Right cardiac atrium (tissue), 5 donors: ENCODE data around the gene OVCA2. TPM values are rescaled to one million over a fixed set of nuclear protein-coding genes. Genes with fewer than 3 reads are reported as not detected.
A peak's percentile ranks its signal among the peaks of the same experiment; 100 is the strongest.

ENCODE experiments used
- ATAC-seq, 2 donors: fragments of 200-7000 bp; cut with Tn5 transposase; one replicate each; pipeline versions ENCODE4 v1.8.0 to v1.9.1; 2020; ENCODE audit warnings: moderate library complexity in 2 of 2, mild to moderate bottlenecking in 1 of 2
- DNase-seq, 3 donors: peaks; one replicate each; pipeline ENCODE4 v3.0.0-alpha.2; 2020
- H3K27ac ChIP-seq: one replicate; pipeline ENCODE4 v1.5.1; 2013; ENCODE audit warnings: mild to moderate bottlenecking, low read length, control low read depth, moderate library complexity
- H3K27me3 ChIP-seq: one replicate; pipeline ENCODE4 v1.6.1; 2013; ENCODE audit not compliant: control insufficient read depth, insufficient read depth
- H3K4me1 ChIP-seq: one replicate; pipeline ENCODE4 v1.6.1; 2013; ENCODE audit warnings: low read length; ENCODE audit not compliant: control insufficient read depth, insufficient read depth
- H3K4me3 ChIP-seq: one replicate; pipeline ENCODE4 v1.5.1; 2013; ENCODE audit warnings: low read length, control low read depth
- H3K9me3 ChIP-seq: one replicate; pipeline ENCODE4 v1.6.1; 2013; ENCODE audit warnings: low read length; ENCODE audit not compliant: control insufficient read depth
- WGBS: extraction: QIAGEN DNeasy Blood & Tissue Kit; methylation state at CpG from one replicate; pipeline ENCODE4 v1.1.7; 2013; 5-methylcytosine and 5-hydroxymethylcytosine counted together
- intact Hi-C, 4 donors: fragments of 100-400 bp; cut with DNase I; formaldehyde crosslinking; loops; one replicate each; pipeline versions ENCODE4 v1.11.0 to v1.14.0; 2022 to 2023
- long read RNA-seq, 4 donors: library from polyadenylated mRNA; unstranded; transcript quantifications; one replicate each; pipeline ENCODE4 v2.0.0, GENCODE V29; 2020 to 2021
- polyA plus RNA-seq: library from polyadenylated mRNA; stranded (reverse); fragments of 200-250 nt; gene quantifications from one replicate; pipeline ENCODE4 v1.2.3, GENCODE V29; 2013
- total RNA-seq, 4 donors: library from RNA; stranded (reverse); fragmentation: NEBNext Ultra II Directional; extraction: Animal tissue kit (Norgen Biotek cat#: 25700); gene quantifications; one replicate each; pipeline ENCODE4 v1.2.1, GENCODE V29; 2021
- donor health status: healthy with polysubstance abuse.
- donor health status: DM: no; HTN: yes; CAD: no.
- donor health status: DM: no; HTN: no; CAD: no.
- donor health status: DM: no; HTN: yes; CAD: no; lungs with severe emphysema.
- donor health status: DM: yes; HTN: yes; CAD: no.

Gene OVCA2
- 10 to 100 TPM; 15.3 to 29.4 (median 20.5) TPM for total RNA-seq
- polyA plus RNA-seq = 35.6 TPM
- long read RNA-seq, donor 1, transcript OVCA2-201 (2 exons, 1,122 nt) = major isoform, 40 of 44 reads
- long read RNA-seq, donor 1, partial matches to known transcripts = 0 of 44 reads
- long read RNA-seq, donor 1, other reads (novel, unspliced or antisense) = 4 of 44 reads
- long read RNA-seq, donor 2, transcript OVCA2-201 (2 exons, 1,122 nt) = major isoform, 31 of 32 reads
- long read RNA-seq, donor 2, partial matches to known transcripts = 0 of 32 reads
- long read RNA-seq, donor 2, other reads (novel, unspliced or antisense) = 1 of 32 reads
- long read RNA-seq, donor 3, transcript OVCA2-201 (2 exons, 1,122 nt) = major isoform, 88 of 92 reads
- long read RNA-seq, donor 3, partial matches to known transcripts = 0 of 92 reads
- long read RNA-seq, donor 3, other reads (novel, unspliced or antisense) = 4 of 92 reads
- long read RNA-seq, donor 4, transcript OVCA2-201 (2 exons, 1,122 nt) = major isoform, 40 of 40 reads
- long read RNA-seq, donor 4, partial matches to known transcripts = 0 of 40 reads
- long read RNA-seq, donor 4, other reads (novel, unspliced or antisense) = 0 of 40 reads

- H3K27ac ChIP-seq = peak within 1 kb of the TSS; percentile 83
- WGBS = 1% methylated on average over 93 of the region's 93 CpGs
- intact Hi-C loops = loop anchor here in 2 of 4 donors (10.0 kb wide), 1 partner anchor 367 kb away; no protein-coding TSS in a partner anchor
- no peaks in the 10 kb centered on the region for H3K4me1 ChIP-seq
- ATAC-seq (peak; percentile 94 to 96), DNase-seq (peak; percentile 97 to 98 (median 97))
- H3K27me3 ChIP-seq = no peaks in the 10 kb centered on the region
- H3K9me3 ChIP-seq = no peaks in the 10 kb centered on the region
- H3K4me3 ChIP-seq = peak within 1 kb of the TSS; percentile 61
These were observed at the start of gene OVCA2 for GRCh38 chr17:2041561-2042389. Gene OVCA2, plus strand, starts transcription at chr17:2042022. Its CDS starts 26 bp downstream, at chr17:2042048.

DNA sequence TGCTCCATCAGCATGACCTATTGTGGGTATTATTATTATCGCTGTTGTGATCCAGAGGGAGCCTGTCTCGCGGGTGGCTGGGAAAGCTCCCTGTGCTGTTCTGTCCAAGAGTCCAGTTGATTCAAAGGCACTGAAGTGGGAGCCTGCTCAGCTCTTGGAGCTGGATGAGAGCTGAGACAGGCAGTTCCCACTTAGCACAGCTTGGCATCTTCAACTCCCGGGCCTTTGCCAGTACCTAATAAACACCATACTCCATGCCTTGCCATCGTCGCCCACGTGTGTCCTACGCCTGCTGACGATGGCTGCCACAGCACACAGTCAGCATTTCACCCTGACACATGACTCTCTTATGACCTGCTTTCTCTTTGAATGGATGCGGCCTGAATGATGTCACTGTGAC lies 49.3 kb upstream of the OVCA2 start:
- no peaks in the 10 kb centered on the region for H3K9me3 ChIP-seq
- no peaks in the 10 kb centered on the region for H3K27me3 ChIP-seq
- WGBS = 62% methylated on average over 10 of the region's 10 CpGs
- H3K4me1 ChIP-seq = peaks cover 5% of the 10 kb centered on the region
- H3K27ac ChIP-seq = peak overlapping the region; percentile 60
- DNase-seq (peak in 1 of 3 donors; percentile 39), ATAC-seq (peak; percentile 52 to 82)
- intact Hi-C loops = no loop called here
- no peak overlapping the region for H3K4me3 ChIP-seq

- WGBS = 95% methylated on average over 4 of the region's 4 CpGs
These were observed 47.1 kb upstream of the OVCA2 start for GRCh38 chr17:1994707-1995106.

DNA sequence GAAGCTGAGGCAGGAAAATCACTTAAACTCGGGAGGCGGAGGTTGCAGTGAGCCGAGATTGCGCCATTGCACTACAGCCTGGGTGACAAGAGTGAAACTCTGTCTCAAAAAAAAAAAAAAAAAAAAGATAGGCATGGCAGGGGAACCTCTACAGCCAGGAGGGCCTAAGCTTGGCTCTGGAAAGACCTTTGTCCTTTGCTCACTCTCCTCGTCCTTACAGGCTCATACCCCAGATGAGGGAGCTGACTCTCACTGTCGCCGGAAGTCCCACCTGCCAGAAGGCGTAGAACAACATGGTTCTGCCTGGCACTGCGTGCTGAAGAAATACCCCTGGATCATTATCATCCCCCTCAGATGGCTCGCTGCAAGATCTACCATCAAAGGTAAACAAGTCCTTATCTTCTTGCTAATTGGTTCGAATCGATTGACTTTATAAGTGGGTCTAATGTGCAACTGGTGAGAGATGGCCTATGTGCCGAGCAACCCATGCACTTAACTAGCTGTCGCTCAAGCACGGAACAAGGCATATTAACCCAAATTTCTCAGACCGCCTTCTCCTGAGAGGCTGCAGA lies 46.4 kb upstream of the OVCA2 start:
- 92% methylated on average over 16 of the region's 16 CpGs for WGBS
- no peak for DNase-seq
- Histone ChIP-seq H3K27me3 (no peaks in the 10 kb centered on the region), H3K27ac (no peak overlapping the region), H3K4me1 (peaks cover 17% of the 10 kb centered on the region), H3K4me3 (no peak overlapping the region), H3K9me3 (no peaks in the 10 kb centered on the region)
- no peak for ATAC-seq
- intact Hi-C loops = no loop called here

More at GRCh38 chr17:1994707-1995106, 47.1 kb upstream of the OVCA2 start:
- Histone ChIP-seq H3K9me3 (no peaks in the 10 kb centered on the region), H3K27me3 (no peaks in the 10 kb centered on the region), H3K4me3 (no peak overlapping the region), H3K27ac (no peak overlapping the region), H3K4me1 (peaks cover 13% of the 10 kb centered on the region)
- intact Hi-C loops = no loop called here
- DNase-seq (peak in 1 of 3 donors; percentile 18), ATAC-seq (no peak)

DNA sequence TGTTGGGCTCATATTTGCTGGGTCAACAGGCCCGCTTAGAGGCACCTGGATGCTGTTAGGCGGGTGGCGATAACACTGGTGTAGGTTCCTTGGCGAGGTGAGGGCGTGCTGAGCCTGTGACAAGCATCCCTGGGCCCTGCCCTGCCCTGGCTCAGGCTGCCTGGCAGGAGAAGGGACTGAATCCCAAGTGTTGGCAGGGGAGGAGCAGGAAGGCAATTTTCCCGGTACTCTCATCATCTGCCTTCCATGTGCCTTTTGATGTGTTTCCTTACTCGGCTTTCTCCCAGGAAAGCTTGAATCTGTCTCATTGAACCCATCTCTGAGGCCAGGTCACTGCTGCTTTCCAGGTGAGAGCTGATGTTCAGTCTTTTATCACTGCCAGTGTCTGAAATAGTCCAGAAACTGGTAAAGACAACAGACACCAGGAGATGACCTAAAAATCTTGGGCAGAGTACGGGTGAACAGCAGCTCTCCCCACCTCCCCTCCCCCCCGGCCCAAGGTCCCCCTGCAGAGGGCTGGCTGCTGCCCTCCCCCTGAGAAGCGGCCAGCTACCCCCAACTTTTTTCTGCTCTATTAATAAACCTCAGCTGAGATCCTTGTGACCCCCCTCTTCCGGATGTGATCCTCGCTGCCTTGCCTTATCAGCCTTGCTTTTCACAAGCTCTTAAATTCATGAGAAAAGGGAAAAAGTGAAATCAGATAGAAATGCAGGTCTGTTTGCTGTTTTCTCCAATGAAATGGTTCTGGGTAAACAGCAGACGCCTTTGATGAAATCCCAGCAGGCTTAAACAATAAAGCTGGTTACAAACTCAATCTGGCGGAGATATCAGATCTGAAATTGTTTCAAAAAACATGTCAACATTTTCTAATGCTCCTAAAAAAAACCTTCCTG lies 45.7 kb upstream of the OVCA2 start:
- ATAC-seq (no peak), DNase-seq (no peak)
- Histone ChIP-seq H3K4me1 (peaks cover 17% of the 10 kb centered on the region), H3K27me3 (no peaks in the 10 kb centered on the region), H3K4me3 (no peak overlapping the region), H3K9me3 (no peaks in the 10 kb centered on the region), H3K27ac (no peak overlapping the region)
- 64% methylated on average over 14 of the region's 14 CpGs for WGBS
- intact Hi-C loops = no loop called here

DNA sequence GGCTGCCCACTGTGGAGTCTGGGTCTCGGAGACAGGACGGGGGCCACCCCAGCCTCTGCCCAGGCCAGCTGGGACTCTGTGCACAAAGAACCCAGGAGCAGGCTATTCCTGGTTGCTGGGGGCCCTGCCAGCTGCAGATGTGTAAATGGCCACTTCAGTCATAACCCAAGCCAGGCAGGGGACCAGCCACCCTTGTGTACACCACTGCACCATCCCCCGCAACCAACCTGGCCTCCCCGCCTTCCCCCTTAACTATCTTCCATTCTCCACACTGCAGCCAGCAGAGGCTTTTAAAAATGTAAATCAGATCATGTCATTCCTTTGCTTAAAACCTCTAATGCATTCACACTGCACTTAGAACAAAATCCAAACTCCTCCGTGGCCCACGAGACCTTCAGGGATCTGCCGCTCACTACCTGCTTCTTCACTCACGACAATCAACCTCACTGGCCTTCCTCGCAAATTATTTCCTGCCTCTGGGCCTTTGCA lies 45.0 kb upstream of the OVCA2 start:
- H3K4me1 ChIP-seq = peaks cover 17% of the 10 kb centered on the region
- WGBS = 83% methylated on average over 9 of the region's 9 CpGs
- intact Hi-C loops = no loop called here
- DNase-seq = no peak
- ATAC-seq = no peak
- no peak overlapping the region for H3K27ac ChIP-seq
- H3K4me3 ChIP-seq = no peak overlapping the region
- no peaks in the 10 kb centered on the region for H3K27me3 ChIP-seq
- H3K9me3 ChIP-seq = no peaks in the 10 kb centered on the region

GRCh38 chr17:1997289-1997926 lies 44.4 kb upstream of the OVCA2 start:
- H3K27ac ChIP-seq = no peak overlapping the region
- peaks cover 17% of the 10 kb centered on the region for H3K4me1 ChIP-seq
- DNase-seq (no peak), ATAC-seq (no peak)
- no peak overlapping the region for H3K4me3 ChIP-seq
- no peaks in the 10 kb centered on the region for H3K27me3 ChIP-seq
- intact Hi-C loops = no loop called here
- 57% methylated on average over 22 of the region's 22 CpGs for WGBS
- no peaks in the 10 kb centered on the region for H3K9me3 ChIP-seq

- DNase-seq = peak; percentile 31 to 78 (median 77)
These were observed 43.7 kb upstream of the OVCA2 start for GRCh38 chr17:1997927-1998742.

More at GRCh38 chr17:1997927-1998742, 43.7 kb upstream of the OVCA2 start:
- Histone ChIP-seq H3K9me3 (no peaks in the 10 kb centered on the region), H3K4me3 (peak overlapping the region; percentile 55), H3K4me1 (peaks cover 17% of the 10 kb centered on the region), H3K27me3 (no peaks in the 10 kb centered on the region), H3K27ac (no peak overlapping the region)
- intact Hi-C loops = no loop called here
- 15% methylated on average over 92 of the region's 92 CpGs for WGBS
- peak; percentile 3 to 19 for ATAC-seq
